Stimulated activated CD8-positive, alpha-beta memory T cell treated with anti-CD3 and anti-CD28 coated beads, Interleukin-15, amount 100 ng/mL, for 1 hour (primary cell): ENCODE data around the gene DPP6.
"Not testable (repeated sequence)": the region's sequence is repeated elsewhere in the genome, so short reads cannot be mapped to it uniquely, and the experiment has no call there.

ENCODE experiments used
- DNase-seq: peaks from one replicate; pipeline ENCODE4 v3.0.0-alpha.2; 2020; ENCODE audit warnings: low read depth

DPP6 gene

GRCh38 chr7:154666768-154667167 lies 614.6 kb downstream of the DPP6 start:
- DNase-seq, result no peak

- no peak for DNase-seq
Measured at GRCh38 chr7:154672659-154673415, 620.6 kb downstream of the DPP6 start.

GRCh38 chr7:154674191-154674590 lies 622.0 kb downstream of the DPP6 start:
- no peak for DNase-seq

- DNase-seq, result no peak
Measured at GRCh38 chr7:154675560-154675959, 623.4 kb downstream of the DPP6 start.

GRCh38 chr7:154676033-154676421 lies 623.8 kb downstream of the DPP6 start:
- DNase-seq, result not testable (repeated sequence)

GRCh38 chr7:154676422-154677073 lies 624.4 kb downstream of the DPP6 start:
- no peak for DNase-seq

- DNase-seq, result no peak
Measured at GRCh38 chr7:154677454-154677853, 625.3 kb downstream of the DPP6 start.

- not testable (repeated sequence) for DNase-seq
Measured at GRCh38 chr7:154678001-154678550, 625.9 kb downstream of the DPP6 start.

- DNase-seq, result no peak
Measured at GRCh38 chr7:154679379-154680053, 627.3 kb downstream of the DPP6 start.

- DNase-seq, result no peak
Measured at GRCh38 chr7:154680894-154681659, 628.9 kb downstream of the DPP6 start.

- no peak for DNase-seq
Measured at GRCh38 chr7:154682003-154682402, 629.8 kb downstream of the DPP6 start.

- DNase-seq, result no peak
Measured at GRCh38 chr7:154684666-154685563, 632.7 kb downstream of the DPP6 start.

GRCh38 chr7:154685564-154685901 lies 633.3 kb downstream of the DPP6 start:
- no peak for DNase-seq

- no peak for DNase-seq
Measured at GRCh38 chr7:154686305-154686704, 634.1 kb downstream of the DPP6 start.

- no peak for DNase-seq
Measured at GRCh38 chr7:154688952-154689351, 636.8 kb downstream of the DPP6 start.

- no peak for DNase-seq
Measured at GRCh38 chr7:154690411-154690810, 638.2 kb downstream of the DPP6 start.

- DNase-seq, result no peak
Measured at GRCh38 chr7:154693661-154694060, 641.5 kb downstream of the DPP6 start.

GRCh38 chr7:154695836-154696235 lies 643.6 kb downstream of the DPP6 start:
- no peak for DNase-seq

GRCh38 chr7:154696556-154696955 lies 644.4 kb downstream of the DPP6 start:
- DNase-seq, result no peak

GRCh38 chr7:154698726-154699291 lies 646.6 kb downstream of the DPP6 start:
- DNase-seq, result no peak

- no peak for DNase-seq
Measured at GRCh38 chr7:154699417-154699816, 647.2 kb downstream of the DPP6 start.
